Neural crest cell (in vitro differentiated cells): ENCODE data around the gene HNRNPLL. TPM values are rescaled to one million over a fixed set of nuclear protein-coding genes. Genes with fewer than 3 reads are reported as not detected.

ENCODE experiments used
- DNase-seq: peaks from one replicate; pipeline ENCODE4 v3.0.0; 2021; ENCODE audit warnings: low read depth, mixed read lengths, low spot score
- H3K27ac Mint-ChIP-seq: one replicate; pipeline ENCODE4 v1.8.0; 2021; ENCODE audit warnings: mild to moderate bottlenecking, mixed read lengths; ENCODE audit not compliant: unreplicated experiment
- H3K27me3 Mint-ChIP-seq: 2 replicates; pipeline ENCODE4 v1.8.0; 2021; ENCODE audit warnings: low read depth, mild to moderate bottlenecking, mixed read lengths
- H3K36me3 Mint-ChIP-seq: 2 replicates; pipeline ENCODE4 v1.8.0; 2021; ENCODE audit warnings: low read depth, mild to moderate bottlenecking, mixed read lengths
- H3K4me1 Mint-ChIP-seq: 2 replicates; pipeline ENCODE4 v1.8.0; 2021; ENCODE audit warnings: mixed read lengths
- H3K4me3 Mint-ChIP-seq: one replicate; pipeline ENCODE4 v1.8.0; 2021; ENCODE audit warnings: mild to moderate bottlenecking, mixed read lengths
- H3K9me3 Mint-ChIP-seq: 2 replicates; pipeline ENCODE4 v1.8.0; 2021; ENCODE audit warnings: mixed read lengths
- total RNA-seq: library from RNA; stranded (reverse); gene quantifications from 2 replicates; pipeline ENCODE4 v1.2.1, GENCODE V29; 2021
- TF ChIP-seq, protein P1 (sequence below): fragments of 200-600 bp; sonication (generic); conservative IDR thresholded peaks from 2 replicates; pipeline ENCODE4 v1.5.0; 2021; ENCODE audit warnings: antibody characterized with exemption, mild to moderate bottlenecking

Gene HNRNPLL
- total RNA-seq, 1 donor from 2014 or later: 79.9 TPM

DNA sequence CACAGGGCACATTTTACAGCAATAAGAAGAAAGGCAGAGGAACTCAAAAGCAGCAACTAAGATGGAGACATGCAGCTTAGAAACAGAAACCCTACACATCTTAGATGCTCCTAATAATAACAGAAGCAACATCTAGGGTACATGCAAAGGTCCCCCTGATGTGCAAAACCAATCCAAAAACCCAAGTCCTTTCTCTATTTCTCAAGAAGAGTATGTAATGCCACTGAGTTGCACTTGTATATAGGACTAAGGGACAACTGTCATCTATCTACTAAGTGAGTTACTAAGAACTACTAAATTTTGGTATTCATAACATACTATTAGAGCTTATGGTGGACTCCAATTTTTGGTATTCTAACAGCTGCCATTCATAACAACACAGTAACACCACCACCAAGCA, 28.4 kb downstream of the HNRNPLL start:
- no peak for DNase-seq
- no peak overlapping the region for H3K27ac Mint-ChIP-seq
- TF ChIP-seq, protein P1, sequence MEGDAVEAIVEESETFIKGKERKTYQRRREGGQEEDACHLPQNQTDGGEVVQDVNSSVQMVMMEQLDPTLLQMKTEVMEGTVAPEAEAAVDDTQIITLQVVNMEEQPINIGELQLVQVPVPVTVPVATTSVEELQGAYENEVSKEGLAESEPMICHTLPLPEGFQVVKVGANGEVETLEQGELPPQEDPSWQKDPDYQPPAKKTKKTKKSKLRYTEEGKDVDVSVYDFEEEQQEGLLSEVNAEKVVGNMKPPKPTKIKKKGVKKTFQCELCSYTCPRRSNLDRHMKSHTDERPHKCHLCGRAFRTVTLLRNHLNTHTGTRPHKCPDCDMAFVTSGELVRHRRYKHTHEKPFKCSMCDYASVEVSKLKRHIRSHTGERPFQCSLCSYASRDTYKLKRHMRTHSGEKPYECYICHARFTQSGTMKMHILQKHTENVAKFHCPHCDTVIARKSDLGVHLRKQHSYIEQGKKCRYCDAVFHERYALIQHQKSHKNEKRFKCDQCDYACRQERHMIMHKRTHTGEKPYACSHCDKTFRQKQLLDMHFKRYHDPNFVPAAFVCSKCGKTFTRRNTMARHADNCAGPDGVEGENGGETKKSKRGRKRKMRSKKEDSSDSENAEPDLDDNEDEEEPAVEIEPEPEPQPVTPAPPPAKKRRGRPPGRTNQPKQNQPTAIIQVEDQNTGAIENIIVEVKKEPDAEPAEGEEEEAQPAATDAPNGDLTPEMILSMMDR: no peak
- no peaks in the 10 kb centered on the region for H3K4me1 Mint-ChIP-seq
- no peak overlapping the region for H3K4me3 Mint-ChIP-seq
- H3K27me3 Mint-ChIP-seq: no peaks in the 10 kb centered on the region
- H3K9me3 Mint-ChIP-seq: no peaks in the 10 kb centered on the region
- no peaks in the 10 kb centered on the region for H3K36me3 Mint-ChIP-seq

DNA sequence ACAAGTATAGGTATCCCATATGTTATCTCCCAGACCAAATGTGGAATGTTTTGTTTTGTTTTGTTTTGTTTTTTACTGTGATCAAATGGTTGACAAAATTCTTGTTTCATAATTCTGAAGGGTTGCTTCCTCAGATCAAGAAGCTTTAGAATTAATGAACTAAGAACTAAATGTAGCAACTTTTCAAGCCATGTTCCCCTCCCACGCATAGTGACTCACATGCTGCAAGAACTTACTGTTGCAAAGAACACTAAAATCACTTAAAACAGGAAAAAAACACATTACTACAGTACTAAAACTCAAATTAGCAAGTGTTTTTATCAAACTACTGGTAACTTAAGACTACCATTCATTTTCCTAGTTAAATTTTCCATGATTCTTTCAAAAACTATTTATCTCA, 30.6 kb downstream of the HNRNPLL start:
- peaks cover 6% of the 10 kb centered on the region for H3K36me3 Mint-ChIP-seq
- no peak overlapping the region for H3K27ac Mint-ChIP-seq
- H3K4me1 Mint-ChIP-seq: no peaks in the 10 kb centered on the region

DNA sequence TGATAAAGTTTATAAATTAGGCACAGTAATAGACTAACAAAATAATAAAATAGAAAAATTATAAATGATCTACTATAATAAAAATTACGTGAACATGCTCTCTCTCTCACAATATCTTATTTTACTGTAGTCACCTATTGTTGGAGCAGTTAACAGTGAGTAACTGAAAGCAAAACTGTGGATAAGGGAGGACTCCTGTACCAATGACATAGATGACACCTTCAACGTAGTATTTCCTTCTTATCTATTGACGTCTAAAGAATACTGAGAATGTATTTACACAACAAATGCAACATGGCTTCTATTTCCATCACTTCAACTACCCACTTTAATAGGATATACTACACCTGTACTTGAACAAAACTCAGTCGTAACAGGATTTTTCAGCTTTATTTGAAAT, 31.5 kb downstream of the HNRNPLL start:
- Mint-ChIP-seq H3K4me1 (no peaks in the 10 kb centered on the region), H3K4me3 (no peak overlapping the region), H3K27me3 (no peaks in the 10 kb centered on the region), H3K36me3 (peaks cover 8% of the 10 kb centered on the region), H3K27ac (no peak overlapping the region), H3K9me3 (no peaks in the 10 kb centered on the region)
- no peak for DNase-seq
- TF ChIP-seq, protein P1: no peak

More for the DNA sequence above, 30.6 kb downstream of the HNRNPLL start:
- Mint-ChIP-seq H3K4me3 (no peak overlapping the region), H3K9me3 (no peaks in the 10 kb centered on the region), H3K27me3 (no peaks in the 10 kb centered on the region)
- DNase-seq: no peak
- TF ChIP-seq, protein P1: no peak

DNA sequence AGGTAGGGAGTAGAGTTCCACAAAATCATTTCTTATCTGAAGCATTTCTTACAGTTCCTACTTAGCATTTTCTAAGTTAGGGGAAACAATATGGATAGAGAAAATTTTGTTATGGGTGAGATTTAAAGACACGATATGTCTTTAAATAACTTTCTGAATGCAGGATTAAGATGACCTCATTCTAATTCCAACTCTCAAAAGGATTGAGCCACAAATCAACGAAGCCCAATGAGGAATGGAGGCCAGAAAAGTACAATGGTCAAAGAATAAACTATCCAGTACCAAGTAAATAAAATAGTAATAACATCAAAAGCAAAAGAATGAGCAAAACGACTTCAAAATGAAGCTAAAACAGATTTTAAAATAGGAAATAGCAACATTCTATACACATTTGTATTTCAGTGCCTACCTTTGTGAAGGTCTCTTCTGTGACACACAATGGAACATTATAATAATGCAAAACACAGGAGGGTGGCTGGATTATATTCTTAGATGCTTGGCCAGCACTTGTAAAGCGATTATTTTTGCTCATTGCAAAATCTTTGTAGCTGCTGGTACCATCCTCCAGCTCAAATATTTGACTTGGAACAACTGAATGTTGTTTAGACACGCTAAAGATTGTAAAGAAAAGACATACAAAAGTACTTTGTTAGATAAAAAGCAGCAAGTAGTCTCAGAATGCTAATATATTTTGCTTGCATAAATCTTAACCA, 33.8 kb downstream of the HNRNPLL start:
- Mint-ChIP-seq H3K4me1 (no peaks in the 10 kb centered on the region), H3K27ac (no peak overlapping the region), H3K4me3 (no peak overlapping the region), H3K9me3 (no peaks in the 10 kb centered on the region), H3K27me3 (no peaks in the 10 kb centered on the region), H3K36me3 (peaks cover 14% of the 10 kb centered on the region)
- no peak for DNase-seq
- TF ChIP-seq, protein P1: no peak

DNA sequence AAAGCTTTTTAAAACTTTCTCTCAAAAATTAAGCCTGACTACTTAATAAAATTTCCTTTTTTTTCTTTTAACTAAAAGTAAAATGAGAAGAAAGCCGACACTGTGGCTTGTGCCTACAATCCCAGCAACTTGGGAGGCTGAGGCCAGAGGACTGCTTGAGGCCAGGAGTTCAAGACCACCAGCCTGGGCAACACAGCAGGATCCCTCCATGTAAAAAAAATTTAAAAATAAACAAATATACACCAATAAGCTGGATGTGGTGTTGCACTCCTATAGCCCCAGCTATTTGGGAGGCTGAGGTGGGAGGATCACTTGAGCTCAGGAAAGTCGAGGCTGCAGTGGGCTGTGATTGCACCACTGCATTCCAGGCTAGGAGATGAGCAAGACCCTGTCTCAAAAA, 37.4 kb downstream of the HNRNPLL start:
- no peak for DNase-seq
- no peaks in the 10 kb centered on the region for H3K4me1 Mint-ChIP-seq
- no peaks in the 10 kb centered on the region for H3K27me3 Mint-ChIP-seq
- peaks cover 18% of the 10 kb centered on the region for H3K36me3 Mint-ChIP-seq
- H3K27ac Mint-ChIP-seq: no peak overlapping the region
- H3K4me3 Mint-ChIP-seq: no peak overlapping the region
- TF ChIP-seq, protein P1: no peak
- H3K9me3 Mint-ChIP-seq: no peaks in the 10 kb centered on the region
